ENCODE results near the gene KCNQ1OT1.

Gene KCNQ1OT1

DNA sequence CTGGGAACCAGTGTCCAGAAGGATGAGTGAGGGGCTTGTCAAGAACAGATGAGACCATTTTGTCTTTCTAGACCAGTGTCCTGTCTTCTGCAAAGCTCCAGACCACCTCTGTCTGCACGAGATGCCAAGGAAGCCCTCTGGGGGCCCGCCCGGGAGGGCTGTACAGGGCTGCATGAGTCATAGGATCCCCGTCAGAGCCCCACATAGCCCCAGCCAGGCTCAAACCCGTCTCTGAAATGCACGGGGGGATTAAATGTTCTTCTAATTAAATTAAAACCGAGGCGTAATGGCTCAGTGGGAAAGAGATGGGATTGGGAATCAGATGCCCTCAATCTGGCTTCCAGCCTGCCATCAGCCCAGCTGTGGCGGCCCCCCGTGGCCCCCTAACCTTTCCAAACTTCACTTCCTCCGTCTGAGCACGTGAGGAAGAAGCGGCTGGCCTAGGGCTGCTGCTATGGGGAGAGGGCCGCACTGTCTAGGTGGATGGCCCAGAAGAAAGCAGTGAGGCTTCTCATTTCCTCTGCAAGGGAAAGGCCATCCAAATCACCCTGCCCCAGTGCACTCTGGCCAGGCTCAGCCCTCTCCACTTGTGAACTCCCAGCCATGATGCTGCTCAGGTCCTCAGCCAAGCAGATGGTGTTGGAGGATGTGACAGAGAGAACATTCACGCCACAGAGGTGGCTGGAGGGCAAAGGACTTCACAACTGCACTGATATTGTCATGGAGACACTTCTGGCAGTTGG lies 32.8 kb downstream of the KCNQ1OT1 start:
- no peak for DNase-seq (ENCODE audit: low spot score)

DNA sequence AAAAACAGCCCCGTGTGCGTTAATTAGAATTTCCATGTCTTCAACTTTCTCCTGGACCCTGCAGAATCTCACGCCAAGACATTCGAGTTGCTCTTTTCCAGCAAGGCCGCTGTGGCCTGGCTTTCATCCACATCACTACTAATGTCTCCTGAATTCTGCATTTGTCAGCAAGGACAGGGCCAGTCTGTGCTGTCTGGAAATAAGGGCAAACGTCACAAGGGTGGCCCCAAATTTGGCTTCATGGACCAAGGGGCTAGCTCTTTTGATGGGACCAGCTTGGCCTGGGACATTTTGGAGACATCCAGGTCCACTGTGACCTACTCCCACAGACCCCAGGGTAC lies 33.4 kb downstream of the KCNQ1OT1 start:
- no peak for DNase-seq (ENCODE audit: low spot score)

DNA sequence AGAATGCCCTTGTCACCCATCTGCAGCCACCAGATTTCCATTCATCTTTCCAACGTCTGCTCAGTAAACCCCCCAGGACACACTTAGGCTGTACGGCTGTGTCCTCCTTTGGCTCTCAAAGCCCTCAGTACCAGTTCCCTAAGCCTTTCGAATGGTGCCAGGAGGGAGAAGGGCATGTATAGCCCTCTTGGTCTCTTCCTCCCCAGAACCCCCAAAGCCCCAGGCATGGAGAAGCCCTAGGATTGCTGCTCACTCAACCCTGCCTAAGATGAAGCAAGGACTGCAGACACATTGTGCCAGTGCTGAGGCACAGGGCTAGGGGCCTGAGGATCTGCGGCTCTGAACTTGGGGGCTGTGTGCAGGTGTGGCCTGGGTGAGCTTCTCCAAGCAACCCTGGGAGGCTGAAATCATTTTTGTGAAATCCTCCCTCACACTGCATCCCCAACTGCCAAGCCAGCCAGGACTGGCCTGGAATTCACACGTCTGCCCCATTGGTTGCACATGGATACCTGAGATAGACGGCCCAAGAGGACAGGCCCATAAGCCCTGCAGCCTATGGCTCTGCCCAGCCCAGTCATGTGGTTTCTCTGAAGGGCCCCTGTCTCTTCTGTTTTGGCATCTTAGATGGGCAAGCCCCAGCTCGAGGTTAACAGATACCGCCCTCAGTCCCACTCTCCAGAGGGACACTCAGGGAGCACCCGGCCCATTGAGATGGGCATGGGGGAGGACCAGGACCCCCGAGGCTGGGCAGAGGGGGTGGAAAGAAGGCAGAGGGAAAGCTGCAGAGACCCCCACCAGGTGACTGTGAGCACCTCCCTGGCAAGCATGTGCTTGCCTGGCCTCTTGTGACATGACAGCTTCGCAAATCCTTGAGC lies 34.0 kb downstream of the KCNQ1OT1 start:
- no peak for DNase-seq (ENCODE audit: low spot score)

DNA sequence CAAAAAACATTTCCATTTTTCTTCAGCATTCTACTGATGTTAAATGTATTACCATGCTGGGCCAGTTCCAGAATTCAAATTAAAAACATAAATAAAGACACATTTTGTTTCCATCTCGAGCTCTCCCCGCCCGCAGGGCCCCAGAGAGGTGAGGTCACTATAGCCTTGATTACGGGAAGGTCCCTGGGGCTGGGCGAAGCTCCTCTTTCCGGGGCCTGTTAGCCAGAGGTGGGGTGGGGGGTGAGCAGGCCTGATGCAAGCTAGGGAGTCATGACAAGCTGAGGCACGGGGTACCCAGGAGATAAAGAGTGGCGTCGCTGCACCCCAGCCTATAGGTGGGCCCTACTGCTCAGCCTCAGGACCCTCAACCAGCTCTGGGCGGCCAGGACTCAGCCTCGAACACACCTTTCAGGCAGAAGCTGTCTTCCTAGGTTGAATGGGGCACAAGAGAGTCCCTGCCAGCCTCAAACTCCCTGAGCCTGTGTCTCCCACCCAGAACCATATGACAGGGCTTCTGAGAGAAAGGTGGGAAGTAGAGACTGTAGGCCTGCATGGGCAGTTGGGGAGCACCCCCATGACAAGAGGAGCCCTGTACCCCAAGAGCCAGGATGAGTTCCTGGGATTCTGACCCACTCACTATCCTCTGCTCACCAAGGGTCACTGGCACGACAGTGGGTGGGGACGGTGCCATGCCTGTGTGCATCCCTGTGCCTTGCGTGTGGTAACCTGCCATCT lies 34.8 kb downstream of the KCNQ1OT1 start:
- DNase-seq (ENCODE audit: low spot score), result no peak

DNA sequence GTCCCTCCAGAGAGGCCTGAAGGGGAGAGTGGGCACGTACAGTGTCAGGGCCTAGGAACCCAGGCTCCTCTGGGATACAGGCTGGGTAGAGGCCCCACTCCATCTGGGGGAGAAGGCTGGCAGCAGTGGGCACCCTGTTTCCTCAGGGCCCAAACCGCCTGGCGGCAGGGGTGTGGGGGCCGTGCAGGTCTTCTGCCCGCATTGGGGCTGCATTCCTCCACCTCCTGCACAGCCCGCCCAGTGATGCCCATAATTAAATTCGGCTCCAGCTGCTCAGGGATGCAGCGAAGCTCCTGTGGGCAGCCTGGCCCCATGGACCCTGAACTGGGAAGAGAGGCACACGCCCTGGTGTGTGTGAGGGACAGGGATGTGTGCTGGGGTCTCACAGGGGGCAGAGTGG lies 35.4 kb downstream of the KCNQ1OT1 start:
- DNase-seq (ENCODE audit: low spot score), result no peak

GRCh38 chr11:2663915-2664314 lies 35.9 kb downstream of the KCNQ1OT1 start:
- no peak for DNase-seq (ENCODE audit: low spot score)

GRCh38 chr11:2663506-2663905 lies 36.3 kb downstream of the KCNQ1OT1 start:
- no peak for DNase-seq (ENCODE audit: low spot score)

GRCh38 chr11:2662430-2663299 lies 37.1 kb downstream of the KCNQ1OT1 start:
- DNase-seq (ENCODE audit: low spot score), result no peak

GRCh38 chr11:2662024-2662312 lies 37.8 kb downstream of the KCNQ1OT1 start:
- no peak for DNase-seq (ENCODE audit: low spot score)

DNA sequence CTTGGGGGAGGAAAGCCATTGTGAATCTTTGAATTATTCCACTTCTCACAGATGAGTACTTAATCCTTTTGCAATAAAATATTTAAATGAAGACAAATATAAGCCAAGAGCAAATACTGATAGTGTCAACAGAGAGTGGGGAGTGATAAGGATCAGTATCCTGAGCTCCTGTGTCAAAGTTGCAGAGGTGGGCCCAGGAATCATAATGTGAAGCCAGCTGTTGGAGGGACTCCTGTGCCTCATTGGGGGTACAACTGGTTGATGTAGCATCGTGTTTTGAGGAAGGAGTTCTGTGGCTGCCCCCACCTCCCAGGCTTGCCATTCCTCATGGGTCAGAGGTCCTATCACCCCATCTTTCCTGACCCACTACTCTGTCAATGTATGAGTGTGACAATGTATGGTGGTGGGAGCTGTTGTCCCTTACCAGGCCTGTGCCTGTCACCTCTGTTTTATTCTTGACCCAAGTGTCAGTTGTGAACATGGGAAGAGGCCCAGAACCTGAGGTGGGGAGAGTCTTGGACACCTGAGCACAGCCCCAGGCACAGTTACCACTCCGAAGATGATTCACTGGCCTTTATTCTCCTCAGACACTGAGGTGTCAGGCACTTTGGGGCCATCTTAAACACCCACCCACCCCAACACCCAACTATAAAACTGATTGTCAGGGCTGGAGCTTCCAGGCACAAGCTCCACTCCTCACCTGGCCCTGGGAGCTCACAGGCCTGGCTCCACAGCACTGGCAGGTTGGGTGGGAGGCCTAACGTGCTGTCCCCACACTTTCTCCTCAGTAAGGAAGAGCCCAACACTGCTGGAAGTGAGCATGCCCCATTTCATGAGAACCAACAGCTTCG lies 38.4 kb downstream of the KCNQ1OT1 start:
- no peak for DNase-seq (ENCODE audit: low spot score)

DNA sequence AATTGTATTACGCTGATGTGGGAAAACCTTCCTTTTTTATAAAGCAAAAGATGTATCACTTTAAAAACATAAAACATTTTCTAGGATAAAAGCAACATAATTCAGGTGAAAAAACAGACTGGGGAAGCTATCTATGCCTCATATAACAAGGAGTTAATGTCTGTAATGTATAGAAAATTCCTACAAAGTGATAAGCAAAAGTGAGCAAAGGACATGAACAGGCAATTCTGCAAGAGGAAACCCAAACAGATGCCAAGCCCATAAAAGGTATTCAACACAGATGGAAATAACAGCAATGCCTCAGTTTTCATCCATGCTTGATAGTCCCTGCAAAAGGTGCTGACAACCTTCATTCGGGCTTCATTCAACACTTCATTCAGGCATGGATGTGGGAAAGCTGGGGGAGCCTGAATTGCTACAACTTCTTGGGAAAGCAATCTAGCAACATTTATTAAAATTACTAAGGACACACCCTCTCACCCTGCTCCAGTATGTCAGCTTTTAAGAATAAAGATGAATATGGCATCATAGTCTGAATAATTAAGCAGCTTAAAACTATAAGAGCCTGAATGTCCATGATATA lies 39.3 kb downstream of the KCNQ1OT1 start:
- DNase-seq (ENCODE audit: low spot score), result no peak

DNA sequence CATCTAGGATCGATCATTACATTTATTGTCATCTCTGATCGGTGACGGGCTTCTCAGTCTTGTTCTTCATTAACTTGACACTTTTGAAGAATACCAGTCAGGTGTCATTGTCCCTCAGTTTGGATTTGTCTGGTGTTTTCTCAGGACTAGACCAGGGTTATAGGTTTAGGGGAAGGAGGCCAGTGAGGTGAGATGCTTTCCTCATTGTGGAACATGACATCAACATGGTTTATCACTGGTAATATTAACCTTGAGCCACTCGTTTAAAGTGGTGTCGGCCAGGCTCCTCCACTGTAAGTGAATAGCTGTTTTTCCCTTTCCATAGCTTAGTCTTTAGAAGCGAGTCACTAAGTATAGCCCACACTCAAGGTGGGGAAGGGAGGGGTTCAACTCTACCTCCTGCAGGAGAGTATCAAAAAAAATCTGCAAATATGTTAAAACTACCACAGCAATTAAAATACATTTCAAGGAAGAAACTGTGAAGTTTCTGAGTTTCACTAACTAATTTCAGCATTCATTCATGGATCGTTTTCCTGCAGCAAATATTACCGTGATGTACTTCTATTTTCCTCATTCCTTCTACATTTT lies 42.0 kb downstream of the KCNQ1OT1 start:
- no peak for DNase-seq (ENCODE audit: low spot score)

GRCh38 chr11:2656859-2657258 lies 42.9 kb downstream of the KCNQ1OT1 start:
- DNase-seq (ENCODE audit: low spot score), result no peak

GRCh38 chr11:2655834-2656622 lies 43.8 kb downstream of the KCNQ1OT1 start:
- no peak for DNase-seq (ENCODE audit: low spot score)

GRCh38 chr11:2655016-2655719 lies 44.6 kb downstream of the KCNQ1OT1 start:
- no peak for DNase-seq (ENCODE audit: low spot score)

DNA sequence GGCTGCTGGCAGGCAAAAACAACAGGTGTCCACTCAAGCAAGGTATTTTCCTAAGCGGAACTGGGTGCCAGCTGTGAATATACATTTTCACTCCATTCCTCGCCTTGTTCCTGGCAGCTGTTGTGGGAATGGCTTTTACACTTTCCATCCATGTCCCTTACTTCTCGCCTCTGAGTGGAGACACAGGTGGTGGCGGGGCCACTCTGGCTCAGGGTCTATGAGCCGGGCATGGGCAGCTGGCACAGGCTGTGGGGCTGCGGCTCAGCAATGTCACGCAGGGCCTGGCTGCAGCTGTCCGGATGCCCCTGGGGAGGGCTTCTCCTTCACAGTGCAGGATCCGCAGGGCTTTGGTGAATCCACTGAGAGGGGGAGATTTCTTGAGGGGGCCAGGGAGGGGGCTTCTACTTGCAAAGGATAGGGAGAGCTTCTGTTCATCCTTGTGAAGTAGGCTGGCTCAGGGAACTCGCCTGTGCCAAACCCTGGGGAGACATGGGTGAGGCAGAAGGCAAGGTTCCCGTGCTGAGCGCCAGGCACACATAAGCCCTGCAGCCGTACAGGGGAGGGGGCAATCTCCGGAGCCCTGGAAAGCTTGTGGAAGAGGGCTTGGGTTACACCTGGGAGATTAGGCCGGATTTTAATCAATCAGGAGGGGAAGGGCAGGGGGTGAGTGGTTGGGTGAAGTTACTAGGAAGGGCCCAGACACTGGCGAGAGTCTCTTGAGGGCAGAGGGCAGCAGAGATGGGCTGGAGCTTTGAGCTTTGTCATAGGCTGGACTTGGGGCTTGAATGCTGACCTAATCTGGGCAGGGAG lies 45.7 kb downstream of the KCNQ1OT1 start:
- no peak for DNase-seq (ENCODE audit: low spot score)

GRCh38 chr11:2653198-2653551 lies 46.6 kb downstream of the KCNQ1OT1 start:
- DNase-seq (ENCODE audit: low spot score), result no peak
